Endothelial cell of umbilical vein (primary cell): ENCODE measurements around the gene SEPTIN7. TPM values are rescaled to one million over a fixed set of nuclear protein-coding genes. Genes with fewer than 3 reads are reported as not detected.

Experiments used
- BruUV-seq: library from RNA; stranded (reverse); fragments of 400-500 nt; replicated peaks from 2 replicates; lab custom pipeline; 2021; lab: Mats Ljungman, UMichigan
- CTCF ChIA-PET: fragments of 300-600, 350-600 bp; sonication (Branson Sonifier 250); formaldehyde crosslinking; loops from one replicate; lab custom pipeline; 2021; ENCODE audit warnings: antibody characterized with exemption, inconsistent platforms; lab: Charles Lee
- POLR2A ChIA-PET: fragments of 300-600, 350-600 bp; sonication (Branson Sonifier 250); formaldehyde crosslinking; loops from one replicate; lab custom pipeline; 2021; ENCODE audit warnings: antibody characterized with exemption, inconsistent platforms; lab: Charles Lee
- DNase-seq: peaks from one replicate; pipeline ENCODE4 v3.0.0-alpha.2; 2011; ENCODE audit warnings: low read depth, low spot score
- FAIRE-seq: peaks from 2 replicates; lab custom pipeline; 2011; peaks lifted over from hg19 to GRCh38; lab: Jason Lieb, UNC
- H2AFZ ChIP-seq: 2 replicates; pipeline ENCODE4 v1.6.0; 2012; ENCODE audit warnings: low read depth, low read length, control low read depth, inconsistent platforms
- H3K27ac ChIP-seq: 2 replicates; pipeline ENCODE4 v1.5.1; 2011; ENCODE audit warnings: low read depth, mild to moderate bottlenecking, control low read depth, low read length, moderate library complexity; ENCODE audit not compliant: insufficient read depth
- H3K27me3 ChIP-seq, 2 experiments: 2 replicates each; pipeline versions ENCODE4 v1.6.0 to v1.6.1; 2011; ENCODE audit warnings: low read length in 2 of 2, mixed read lengths in 1 of 2; ENCODE audit not compliant: control insufficient read depth in 2 of 2, insufficient read depth in 2 of 2
- H3K36me3 ChIP-seq, 2 experiments: 2 replicates in 1 of 2; 3 replicates in 1 of 2; pipeline ENCODE4 v1.5.1; 2011; ENCODE audit warnings: low read length in 2 of 2, mild to moderate bottlenecking in 1 of 2, moderate library complexity in 1 of 2; ENCODE audit not compliant: control insufficient read depth in 2 of 2, insufficient read depth in 2 of 2; ENCODE audit errors: extremely low read depth in 1 of 2
- H3K4me1 ChIP-seq: 3 replicates; pipeline ENCODE4 v1.5.1; 2011; ENCODE audit warnings: mild to moderate bottlenecking, low read length; ENCODE audit not compliant: control insufficient read depth, insufficient read depth; ENCODE audit errors: extremely low read depth
- H3K4me2 ChIP-seq: 2 replicates; pipeline ENCODE4 v1.6.1; 2011; ENCODE audit warnings: low read length, control low read depth, mixed read lengths; ENCODE audit not compliant: insufficient read depth
- H3K4me3 ChIP-seq, 3 experiments: fragments of 200-600 bp in 1 of 3; sonication (generic), shearing (Covaris generic) in 1 of 3; replicated peaks in 1 of 3; 2 replicates each; pipeline ENCODE4 v1.5.1; 2011 to 2016; ENCODE audit warnings: control low read depth in 3 of 3, low read length in 3 of 3, mild to moderate bottlenecking in 2 of 3, inconsistent platforms in 1 of 3, low read depth in 1 of 3, moderate library complexity in 1 of 3; ENCODE audit not compliant: insufficient read depth in 1 of 3
- H3K79me2 ChIP-seq: 2 replicates; pipeline ENCODE4 v1.6.0; 2012; ENCODE audit warnings: low read length, inconsistent platforms; ENCODE audit not compliant: control insufficient read depth, insufficient read depth
- H3K9ac ChIP-seq: replicated peaks from 2 replicates; pipeline ENCODE3; 2011; ENCODE audit warnings: low read length, control low read depth; ENCODE audit not compliant: insufficient read depth; ENCODE audit errors: extremely low read depth
- H3K9me1 ChIP-seq: replicated peaks from 3 replicates; pipeline ENCODE4 v1.6.0; 2011; ENCODE audit warnings: mild to moderate bottlenecking, low read length; ENCODE audit not compliant: control insufficient read depth, insufficient read depth; ENCODE audit errors: extremely low read depth
- H3K9me3 ChIP-seq: replicated peaks from 2 replicates; pipeline ENCODE4 v1.5.1; 2012; ENCODE audit warnings: low read length, inconsistent platforms; ENCODE audit not compliant: control insufficient read depth, insufficient read depth
- H4K20me1 ChIP-seq: replicated peaks from 2 replicates; pipeline ENCODE3; 2011; ENCODE audit warnings: mild to moderate bottlenecking, low read length; ENCODE audit not compliant: control insufficient read depth, insufficient read depth; ENCODE audit errors: extremely low read depth
- CTCF ChIP-seq, 2 donors: IDR thresholded peaks; 1 replicate in 1 of 2; 2 replicates in 1 of 2; pipeline ENCODE4 v1.5.1; 2011; ENCODE audit warnings: low read length in 2 of 2, mild to moderate bottlenecking in 2 of 2, moderate library complexity in 2 of 2, control low read depth in 1 of 2, inconsistent platforms in 1 of 2, low read depth in 1 of 2; ENCODE audit not compliant: insufficient read depth in 1 of 2; ENCODE audit errors: extremely low read depth in 1 of 2
- EZH2 ChIP-seq: IDR thresholded peaks from 2 replicates; pipeline ENCODE4 v1.6.1; 2012; ENCODE audit warnings: borderline replicate concordance, low read depth, mild to moderate bottlenecking, moderate library complexity, low read length, inconsistent platforms; ENCODE audit not compliant: severe bottlenecking
- FOS ChIP-seq: IDR thresholded peaks from 2 replicates; pipeline ENCODE4 v1.6.1; 2011; ENCODE audit warnings: mild to moderate bottlenecking, low read length, moderate library complexity, borderline replicate concordance; ENCODE audit not compliant: insufficient read depth
- GATA2 ChIP-seq: IDR thresholded peaks from 2 replicates; pipeline ENCODE4 v1.7.0; 2011; ENCODE audit warnings: low read depth, mild to moderate bottlenecking, moderate library complexity, mixed read lengths, low read length; ENCODE audit not compliant: insufficient read length, insufficient read depth
- JUN ChIP-seq: IDR thresholded peaks from 2 replicates; pipeline ENCODE4 v1.6.1; 2011; ENCODE audit warnings: borderline replicate concordance, low read depth; ENCODE audit not compliant: insufficient read length, insufficient read depth
- MAX ChIP-seq: IDR thresholded peaks from 2 replicates; pipeline ENCODE4 v1.6.1; 2011; ENCODE audit not compliant: insufficient read depth, insufficient read length
- MYC ChIP-seq: IDR thresholded peaks from one replicate; pipeline ENCODE4 v1.6.1; 2011; ENCODE audit warnings: mild to moderate bottlenecking, low read depth, low read length
- POLR2A ChIP-seq: IDR thresholded peaks from 2 replicates; pipeline ENCODE4 v1.6.1; 2012; ENCODE audit warnings: low read depth, mild to moderate bottlenecking, control low read depth, low read length
- POLR2AphosphoS5 ChIP-seq: IDR thresholded peaks from 2 replicates; pipeline ENCODE4 v1.6.1; 2012; ENCODE audit warnings: low read depth, mild to moderate bottlenecking, control low read depth, low read length, moderate library complexity; ENCODE audit not compliant: insufficient read depth
- dilution Hi-C: fragments of 300-500 bp; cut with MboI; formaldehyde crosslinking; loops from one replicate; pipeline ENCODE4 v1.15.0; 2019; ENCODE audit warnings: low sequenced_read_pairs; ENCODE audit not compliant: extremely low pct_ligation_motif_present
- intact Hi-C: fragments of 100-400 bp; cut with micrococcal nuclease; formaldehyde crosslinking; loops from one replicate; pipeline ENCODE4 v1.10.0; 2022
- polyA plus RNA-seq, 4 experiments: library from polyadenylated mRNA; depleted of rRNA in 3 of 4; stranded (reverse) in 3 of 4; unstranded in 1 of 4; fragments of >200 nt; gene quantifications; 2 replicates each; pipeline versions ENCODE4 v1.2.1 to v1.2.3, GENCODE V29; 2011 to 2012; ENCODE audit warnings: missing spikeins in 1 of 4
- total RNA-seq: library from RNA; stranded (reverse); gene quantifications from 2 replicates; pipeline ENCODE4 v1.2.3, GENCODE V29; 2021

Gene SEPTIN7
- total and polyA plus RNA-seq, 2 donors (not counting 3 experiments of a cell fraction or from before 2014, with no cell fraction given): 73.6 to 228 TPM

- no peak overlapping the region for H3K4me3 ChIP-seq
- no peaks in the 10 kb centered on the region for H3K79me2 ChIP-seq
- H2AFZ ChIP-seq: no peak overlapping the region
- H3K27ac ChIP-seq: no peak overlapping the region
- H3K4me1 ChIP-seq: no peaks in the 10 kb centered on the region
- no peak for DNase-seq
- no TSS peak for BruUV-seq
- dilution Hi-C loops: no loop called here
- TF ChIP-seq EZH2 (no peak), GATA2 (no peak), MAX (no peak), FOS (no peak), POLR2A (no peak), POLR2AphosphoS5 (no peak), MYC (no peak), CTCF (IDR thresholded peaks at IDR 0.05; ENCODE audit: extremely low read depth in 1 of 2, insufficient read depth in 1 of 2, low read depth in 1 of 2, low read length in 2 of 2) (no peak), JUN (no peak)
- FAIRE-seq: no peak
- H3K9me1 ChIP-seq: no peaks in the 10 kb centered on the region
- ChIA-PET POLR2A (no interaction called here), CTCF (no interaction called here)
- peaks cover 0 to 7% of the 10 kb centered on the region in 2 experiments for H3K27me3 ChIP-seq
- no peaks in the 10 kb centered on the region for H4K20me1 ChIP-seq
- intact Hi-C loops: no loop called here
- H3K9me3 ChIP-seq: no peaks in the 10 kb centered on the region
- no peak overlapping the region for H3K9ac ChIP-seq
- H3K36me3 ChIP-seq: no peaks in the 10 kb centered on the region
- no peak overlapping the region for H3K4me2 ChIP-seq
Measured at GRCh38 chr7:35757574-35757973, 43.3 kb upstream of the SEPTIN7 start.
